T-helper 1 cell treated with Interleukin-12 subunit alpha and Interleukin-12 subunit beta and Interleukin-4 antibody, amounts not matched to agents 30 ng/mL and 1 ng/mL, for 36 hours (primary cell): Measurements from ENCODE around the gene NAV2. TPM values are rescaled to one million over a fixed set of nuclear protein-coding genes. Genes with fewer than 3 reads are reported as not detected.

Source experiments
- intact Hi-C: fragments of 100-400 bp; cut with micrococcal nuclease; formaldehyde crosslinking; loops from one replicate; pipeline ENCODE4 v1.15.1; 2024
- total RNA-seq: library from RNA; stranded (reverse); gene quantifications from 2 replicates; pipeline ENCODE4 v1.2.3, GENCODE V29; 2022

The NAV2 gene
- total RNA-seq, 1 donor from 2014 or later, result 0.29 TPM

DNA sequence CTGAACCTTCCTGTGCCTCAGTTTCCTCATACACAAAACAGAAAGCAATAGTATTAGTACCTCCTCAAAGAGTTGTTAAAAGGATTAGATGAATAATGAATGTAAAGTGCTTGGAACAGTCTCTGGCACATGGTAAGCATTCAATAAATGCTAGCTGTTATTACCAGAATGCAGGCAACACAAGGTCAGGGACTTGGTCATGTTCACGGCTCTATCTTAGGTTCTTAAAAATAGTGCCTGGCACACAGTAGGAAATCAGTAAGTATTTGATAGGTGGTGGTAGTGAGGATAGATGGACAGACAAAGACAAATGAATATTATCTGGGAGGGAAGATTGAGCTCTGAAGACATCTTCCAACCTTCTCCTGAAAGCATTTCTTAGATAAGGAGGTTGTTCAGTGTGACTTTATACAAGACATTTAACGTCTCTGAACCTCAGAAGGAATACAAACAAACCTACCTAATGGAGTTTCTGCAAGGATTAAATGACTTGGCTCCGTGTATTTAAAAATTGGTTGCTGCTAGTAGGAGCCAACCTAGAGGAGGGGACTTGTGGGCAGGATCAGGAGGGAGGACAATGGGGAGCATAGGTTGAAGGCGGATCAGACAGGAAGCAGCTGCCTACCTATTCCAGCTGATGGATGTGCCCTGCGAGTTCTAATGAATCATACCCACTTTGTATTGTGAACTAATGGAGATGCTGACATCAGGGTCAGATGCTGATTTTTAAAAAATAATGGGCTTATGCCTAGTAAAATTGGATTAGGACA, 353.6 kb downstream of the NAV2 start:
- intact Hi-C loops, result no loop called here

DNA sequence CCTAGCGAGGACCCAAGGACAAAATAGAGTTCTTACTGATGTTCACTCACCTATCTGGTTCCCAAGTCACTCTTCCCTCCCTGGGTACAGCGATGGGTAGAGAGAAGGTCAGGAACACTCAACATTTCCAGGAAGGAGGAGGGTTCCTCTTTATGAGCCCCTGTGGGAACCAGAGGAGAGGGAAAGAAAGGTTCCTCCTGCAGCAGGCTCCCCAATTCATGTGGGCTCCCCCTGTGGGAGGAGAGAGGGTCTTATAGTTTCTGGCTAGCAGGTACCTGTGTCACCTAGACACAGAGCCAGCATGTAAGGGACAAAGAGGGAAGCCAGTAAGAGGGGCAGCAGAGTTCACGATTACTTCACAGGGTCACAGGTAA, 354.1 kb downstream of the NAV2 start:
- intact Hi-C loops, result no loop called here

- intact Hi-C loops, result no loop called here
Measured at GRCh38 chr11:20067665-20068064, 355.0 kb downstream of the NAV2 start.

GRCh38 chr11:20068691-20069090, 356.1 kb downstream of the NAV2 start:
- intact Hi-C loops, result no loop called here

- intact Hi-C loops, result no loop called here
Measured at GRCh38 chr11:20070459-20070858, 357.8 kb downstream of the NAV2 start.

- intact Hi-C loops, result no loop called here
Measured at GRCh38 chr11:20075627-20076026, 363.0 kb downstream of the NAV2 start.

DNA sequence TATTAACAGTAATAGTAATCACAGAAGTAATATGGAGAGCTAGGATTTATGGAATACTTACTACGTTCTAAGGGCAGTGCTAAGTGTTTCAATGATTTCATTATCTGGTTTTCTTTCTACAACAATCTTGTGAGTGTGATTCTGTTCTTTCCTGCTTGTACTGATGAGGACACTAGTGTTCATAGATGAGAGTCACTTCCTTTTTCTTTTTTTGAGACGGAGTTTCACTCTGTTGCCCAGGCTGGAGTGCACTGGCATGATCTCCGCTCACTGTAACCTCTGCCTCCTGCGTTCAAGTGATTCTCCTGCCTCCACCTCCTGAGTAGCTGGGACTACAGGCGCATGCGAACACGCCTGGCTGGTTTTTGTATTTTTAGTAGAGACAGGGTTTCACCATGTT, 366.2 kb downstream of the NAV2 start:
- intact Hi-C loops, result no loop called here

GRCh38 chr11:20080032-20080685, 367.5 kb downstream of the NAV2 start:
- intact Hi-C loops, result loop anchor here (10.0 kb wide), 1 partner anchor 55 kb away; no protein-coding TSS in a partner anchor

- intact Hi-C loops, result loop anchor here (10.0 kb wide), 1 partner anchor 57 kb away; no protein-coding TSS in a partner anchor
Measured at GRCh38 chr11:20081336-20081735, 368.7 kb downstream of the NAV2 start.

DNA sequence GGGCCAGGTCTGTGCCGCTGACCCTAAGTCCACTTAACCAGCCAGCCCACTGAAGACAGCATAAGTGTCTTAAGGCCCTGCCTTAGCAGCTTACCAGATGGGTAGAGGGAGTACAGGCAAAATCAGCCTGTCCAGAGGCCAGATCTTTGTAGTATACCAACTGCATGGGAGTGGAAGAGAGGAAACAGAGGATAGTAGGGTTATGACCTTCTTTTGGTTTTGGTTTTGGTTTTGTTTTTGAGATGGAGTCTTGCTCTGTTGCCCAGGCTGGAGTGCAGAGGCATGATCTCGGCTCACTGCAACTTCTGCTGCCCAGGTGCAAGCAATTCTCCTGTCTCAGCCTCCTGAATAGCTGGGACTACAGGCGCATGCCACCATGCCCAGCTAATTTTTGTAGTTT, 371.2 kb downstream of the NAV2 start:
- intact Hi-C loops, result loop anchor here (10.0 kb wide), 1 partner anchor 59 kb away; no protein-coding TSS in a partner anchor

- intact Hi-C loops, result loop anchor here (10.0 kb wide), 1 partner anchor 60 kb away; no protein-coding TSS in a partner anchor
Measured at GRCh38 chr11:20084921-20085814, 372.5 kb downstream of the NAV2 start.

- intact Hi-C loops, result loop anchor here (10.0 kb wide), 1 partner anchor 61 kb away; no protein-coding TSS in a partner anchor
Measured at GRCh38 chr11:20085918-20086317, 373.3 kb downstream of the NAV2 start.

GRCh38 chr11:20087118-20087521, 374.5 kb downstream of the NAV2 start:
- intact Hi-C loops, result loop anchor here (10.0 kb wide), 1 partner anchor 62 kb away; no protein-coding TSS in a partner anchor

GRCh38 chr11:20088397-20089225, 376.0 kb downstream of the NAV2 start:
- intact Hi-C loops, result loop anchor here (10.0 kb wide), 1 partner anchor 64 kb away; no protein-coding TSS in a partner anchor

DNA sequence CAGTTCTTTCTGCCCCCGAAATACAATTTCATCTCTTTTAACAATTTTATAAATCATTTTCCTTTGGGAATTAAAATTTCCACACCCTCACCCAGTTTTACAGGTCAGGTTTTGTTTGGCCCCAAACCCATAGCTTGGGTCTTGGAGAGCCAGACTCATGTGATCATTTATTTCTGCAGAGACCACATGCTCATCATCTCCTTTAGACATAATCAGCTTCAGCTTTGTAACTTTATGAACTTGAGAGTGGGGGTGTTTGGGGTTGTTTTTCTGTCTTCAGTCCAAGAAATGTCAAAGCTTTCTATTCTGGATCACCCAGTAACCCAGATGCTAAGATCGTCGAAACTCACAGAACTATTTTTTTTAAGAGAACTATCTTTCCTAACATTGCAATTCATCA, 376.7 kb downstream of the NAV2 start:
- intact Hi-C loops, result loop anchor here (10.0 kb wide), 1 partner anchor 65 kb away; no protein-coding TSS in a partner anchor

DNA sequence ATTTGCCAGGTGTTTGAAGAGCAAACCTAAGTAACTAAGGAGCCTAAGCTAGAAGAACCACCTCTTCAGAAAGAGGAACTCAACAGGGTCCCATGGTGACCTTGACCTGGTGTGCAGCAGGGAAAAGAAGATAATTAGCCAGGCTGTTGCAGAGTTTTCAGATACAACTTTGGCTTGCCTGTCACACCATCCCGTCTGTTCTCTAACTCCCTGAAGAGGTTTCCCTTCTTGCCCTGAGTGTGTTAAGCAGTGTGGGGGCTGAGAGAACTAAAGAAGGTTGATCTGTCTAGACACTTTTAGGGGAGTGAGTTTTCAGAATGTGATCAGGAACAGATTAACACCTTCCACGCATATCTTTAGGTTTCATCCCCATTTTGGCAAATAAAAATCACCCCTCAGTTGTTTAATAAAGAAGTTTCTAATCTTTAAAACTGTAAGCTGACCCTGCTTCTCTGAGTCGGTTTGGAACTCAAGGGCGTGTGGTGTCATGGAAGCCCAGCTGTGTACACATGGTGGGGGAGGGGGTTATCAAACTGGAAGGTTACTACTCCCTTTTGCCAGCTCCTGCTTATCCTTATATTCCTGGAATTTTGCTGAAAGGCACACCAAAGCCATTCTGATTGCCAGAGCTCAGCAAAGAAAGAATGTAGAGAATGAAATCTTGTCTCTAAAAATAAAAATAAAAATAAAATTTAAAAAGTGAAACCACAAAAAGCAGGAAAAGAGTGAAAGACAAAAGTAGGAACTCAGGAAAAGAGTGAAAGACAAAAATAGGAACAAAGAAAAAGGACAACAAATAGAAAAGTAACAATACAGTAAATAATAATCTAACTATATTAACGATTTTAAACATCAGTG, 377.4 kb downstream of the NAV2 start:
- intact Hi-C loops, result loop anchor here (10.0 kb wide), 1 partner anchor 65 kb away; no protein-coding TSS in a partner anchor

DNA sequence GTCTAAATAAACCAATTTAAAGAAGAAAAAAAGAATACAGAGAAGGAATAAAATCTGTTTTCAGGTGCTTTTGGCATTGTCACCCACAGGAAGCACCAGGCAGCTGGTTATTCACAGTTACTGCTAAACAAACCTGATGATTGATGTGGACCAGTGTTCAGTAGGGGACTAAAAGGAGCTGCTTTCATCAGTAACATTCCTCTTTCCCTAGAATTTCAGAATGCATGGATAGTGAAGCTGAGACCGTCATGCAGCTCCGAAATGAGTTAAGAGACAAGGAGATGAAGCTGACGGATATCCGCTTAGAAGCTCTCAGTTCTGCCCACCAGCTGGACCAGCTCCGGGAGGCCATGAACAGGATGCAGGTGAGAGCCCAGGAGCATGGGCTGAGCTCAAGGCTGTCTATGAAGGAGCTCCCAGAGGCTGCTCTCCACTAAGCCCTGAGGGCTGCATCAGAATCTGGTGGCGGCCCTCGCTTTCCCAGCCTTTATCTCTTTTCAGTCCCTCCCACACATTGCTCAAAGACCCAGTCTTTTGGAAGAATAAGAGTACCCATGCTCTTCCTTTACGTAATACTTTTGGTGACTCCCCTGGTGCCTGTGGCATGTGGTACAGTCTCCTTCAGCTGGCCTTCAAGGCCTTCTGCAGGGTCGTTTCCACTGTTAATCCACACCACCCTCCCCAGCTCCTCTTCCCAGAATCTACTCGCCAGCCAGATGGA, 378.2 kb downstream of the NAV2 start:
- intact Hi-C loops, result no loop called here

GRCh38 chr11:20093775-20094174, 381.1 kb downstream of the NAV2 start:
- intact Hi-C loops, result no loop called here

DNA sequence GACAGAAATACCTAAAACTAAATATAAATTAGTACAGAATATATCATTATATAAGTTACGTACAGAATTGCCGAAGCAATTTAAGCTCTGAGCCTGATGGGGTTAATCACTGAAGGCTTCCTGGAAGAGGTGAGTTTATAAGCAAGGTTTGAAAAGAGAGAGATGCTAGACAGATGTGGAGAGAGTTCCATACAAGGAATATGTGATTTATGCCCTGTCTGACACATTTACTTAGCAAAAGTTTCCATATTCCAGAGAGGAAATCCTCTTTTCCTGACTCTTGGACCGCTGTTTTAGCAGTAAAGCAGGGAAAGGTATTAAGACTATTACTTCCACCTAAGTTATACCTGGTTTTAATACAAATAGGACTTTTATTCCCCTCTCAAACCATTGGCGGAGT, 382.6 kb downstream of the NAV2 start:
- intact Hi-C loops, result no loop called here
